GM12891 (cell line): Measurements from ENCODE around the gene CDK6.

ENCODE experiments used
- POLR2A ChIP-seq: IDR thresholded peaks from 2 replicates; pipeline ENCODE4 v1.6.1; 2011; ENCODE audit warnings: low read depth, low read length, control low read depth
- POLR2AphosphoS5 ChIP-seq: IDR thresholded peaks from 2 replicates; pipeline ENCODE4 v1.6.1; 2011; ENCODE audit warnings: low read depth, low read length, control low read depth
- POU2F2 ChIP-seq: IDR thresholded peaks from 2 replicates; pipeline ENCODE4 v1.6.1; 2011; ENCODE audit warnings: low read depth, mild to moderate bottlenecking, control low read depth, low read length, moderate library complexity

GRCh38 chr7:92674379-92674778, 162.0 kb downstream of the CDK6 start:
- no peak for TF ChIP-seq POLR2A
- no peak for TF ChIP-seq POLR2AphosphoS5
- TF ChIP-seq POU2F2: no peak
